ENCODE data around the gene CENPP.

DNA sequence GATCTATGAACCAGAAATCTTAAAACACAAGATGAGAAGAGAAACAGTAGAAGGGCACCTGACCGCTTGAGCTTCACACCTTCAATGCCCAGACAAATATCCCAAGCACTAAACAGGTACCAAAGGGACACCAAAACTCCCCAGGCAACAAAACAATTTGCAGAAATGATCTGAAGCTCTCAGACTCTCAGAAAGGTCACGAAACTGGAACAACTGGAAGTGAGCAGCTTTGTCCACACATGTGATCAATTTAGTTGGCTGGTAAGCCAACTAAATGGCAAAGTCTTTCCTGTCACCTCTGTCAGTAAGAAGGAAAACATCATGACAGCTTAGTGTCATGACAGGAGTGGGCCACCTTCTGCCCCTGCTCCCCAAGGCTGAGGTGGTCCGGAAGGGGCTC, 340.1 kb downstream of the CENPP start:
- TF ChIP-seq GATA2 (IDR thresholded peaks at IDR 0.05; ENCODE audit: low read depth, low read length), result no peak
- no peak for TF ChIP-seq GATA3 (IDR thresholded peaks at IDR 0.05; ENCODE audit: low read depth, low read length)

Measured in SH-SY5Y (cell line).